ENCODE results near the gene TTC12.

- TF ChIP-seq CTCF (IDR thresholded peaks at IDR 0.05) (no peak), POLR2AphosphoS5 (IDR thresholded peaks at IDR 0.05) (no peak), POLR2A (IDR thresholded peaks at IDR 0.05) (no peak)
Measured at GRCh38 chr11:113279591-113279990, 34.8 kb upstream of the TTC12 start.
